Tibial nerve (tissue), 4 donors: ENCODE results near the gene FTCD. TPM values are rescaled to one million over a fixed set of nuclear protein-coding genes. Genes with fewer than 3 reads are reported as not detected.
A peak's percentile ranks its signal among the peaks of the same experiment; 100 is the strongest.

Experiments
- DNase-seq, 2 donors: peaks; one replicate each; pipeline ENCODE4 v3.0.0-alpha.2; 2019; ENCODE audit warnings: low spot score in 2 of 2
- H3K27ac ChIP-seq, 4 donors: fragments of 200-600 bp; sonication (generic) in 3 of 4; one replicate each; pipeline ENCODE4 v1.5.1; 2017 to 2019; ENCODE audit warnings: mild to moderate bottlenecking in 1 of 4
- H3K27me3 ChIP-seq, 2 donors: fragments of 200-600 bp; sonication (generic) in 1 of 2; one replicate each; pipeline versions ENCODE4 v1.5.1 to v1.6.0; 2017 to 2019
- H3K36me3 ChIP-seq, 3 donors: fragments of 200-600 bp; sonication (generic); one replicate each; pipeline ENCODE4 v1.5.1; 2018 to 2019
- H3K4me1 ChIP-seq, 4 donors: fragments of 200-600 bp; sonication (generic) in 3 of 4; one replicate each; pipeline ENCODE4 v1.5.1; 2017 to 2019
- H3K4me3 ChIP-seq, 4 donors: fragments of 200-600 bp; sonication (generic) in 3 of 4; one replicate each; pipeline ENCODE4 v1.5.1; 2017 to 2019; ENCODE audit warnings: mild to moderate bottlenecking in 1 of 4, moderate library complexity in 1 of 4
- H3K9me3 ChIP-seq, 4 donors: fragments of 200-600 bp; sonication (generic) in 3 of 4; one replicate each; pipeline ENCODE4 v1.5.1; 2017 to 2019
- EP300 ChIP-seq, 2 donors: sonication (generic); formaldehyde crosslinking; IDR thresholded peaks; one replicate each; pipeline ENCODE4 v1.6.1; 2017; ENCODE audit warnings: antibody characterized with exemption in 2 of 2, mild to moderate bottlenecking in 1 of 2
- POLR2A ChIP-seq, 2 donors: fragments of 450-650 bp; IDR thresholded peaks; one replicate each; pipeline ENCODE4 v1.6.1; 2017; ENCODE audit warnings: antibody characterized with exemption in 2 of 2, mild to moderate bottlenecking in 2 of 2, moderate library complexity in 2 of 2
- WGBS, 2 donors: methylation state at CpG; one replicate each; pipeline ENCODE4 v1.1.5; 2018; 5-methylcytosine and 5-hydroxymethylcytosine counted together
- total RNA-seq, 4 donors: library from RNA; depleted of rRNA; stranded (reverse); fragments of >200 nt; gene quantifications; one replicate each; pipeline ENCODE4 v1.1.0, GENCODE V29; 2016
- TF ChIP-seq, protein P1 (sequence below), 5 experiments: fragments of 200-600 bp in 3 of 5; fragments of 450-650 bp in 2 of 5; sonication (generic) in 3 of 5; IDR thresholded peaks; one replicate each; pipeline ENCODE4 v1.5.1; 2016 to 2019; ENCODE audit warnings: antibody characterized with exemption in 5 of 5, mild to moderate bottlenecking in 3 of 5, moderate library complexity in 2 of 5

Gene FTCD
- total RNA-seq, 4 donors from 2014 or later: 2.2 to 21.2 (median 2.5) TPM

DNA sequence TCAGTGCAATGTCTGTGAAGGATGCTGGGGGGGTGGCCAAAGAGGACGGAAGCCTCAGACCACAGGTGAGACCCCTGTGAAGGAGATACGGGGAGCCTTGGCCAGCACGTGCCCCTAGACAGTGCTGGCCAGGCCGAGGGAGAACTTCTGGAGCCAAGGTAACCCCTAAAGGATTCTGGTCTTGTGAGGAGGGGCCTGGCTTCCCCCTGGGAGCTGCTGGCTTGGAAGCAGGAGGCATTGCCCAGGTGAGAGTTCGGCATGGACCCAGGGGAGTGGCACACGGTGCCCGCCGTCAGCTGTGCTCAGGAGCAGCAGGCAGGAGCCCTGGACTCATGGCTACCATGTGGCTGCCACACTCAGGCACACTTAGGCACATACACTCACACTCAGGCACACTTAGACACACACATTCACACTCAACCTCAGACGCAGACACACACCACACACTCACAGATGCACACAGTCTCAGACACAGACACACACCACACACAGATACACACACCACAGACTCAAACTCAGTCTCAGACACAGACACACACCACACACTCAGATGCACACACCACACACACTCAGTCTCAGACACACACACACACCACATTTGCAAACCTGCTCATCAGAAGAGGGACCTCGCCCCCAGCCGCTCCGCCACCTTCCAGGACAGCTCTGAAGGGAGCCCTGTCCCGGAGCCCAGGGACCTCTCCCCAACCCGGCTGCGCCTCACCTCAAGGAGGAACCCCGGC, 58.6 kb downstream of the FTCD start:
- no peaks in the 10 kb centered on the region for H3K36me3 ChIP-seq
- peaks cover 0 to 4% of the 10 kb centered on the region in 2 donors for H3K27me3 ChIP-seq
- 82 to 89% methylated on average over 12 to 15 of the region's 16 CpGs for WGBS, 2 donors
- DNase-seq: peak in 1 of 2 donors; percentile 3
- peaks cover 0 to 48% (median 3%) of the 10 kb centered on the region in 4 donors for H3K4me1 ChIP-seq
- TF ChIP-seq EP300 (IDR thresholded peaks at IDR 0.05) (no peak), POLR2A (IDR thresholded peaks at IDR 0.05) (no peak)
- TF ChIP-seq, protein P1, sequence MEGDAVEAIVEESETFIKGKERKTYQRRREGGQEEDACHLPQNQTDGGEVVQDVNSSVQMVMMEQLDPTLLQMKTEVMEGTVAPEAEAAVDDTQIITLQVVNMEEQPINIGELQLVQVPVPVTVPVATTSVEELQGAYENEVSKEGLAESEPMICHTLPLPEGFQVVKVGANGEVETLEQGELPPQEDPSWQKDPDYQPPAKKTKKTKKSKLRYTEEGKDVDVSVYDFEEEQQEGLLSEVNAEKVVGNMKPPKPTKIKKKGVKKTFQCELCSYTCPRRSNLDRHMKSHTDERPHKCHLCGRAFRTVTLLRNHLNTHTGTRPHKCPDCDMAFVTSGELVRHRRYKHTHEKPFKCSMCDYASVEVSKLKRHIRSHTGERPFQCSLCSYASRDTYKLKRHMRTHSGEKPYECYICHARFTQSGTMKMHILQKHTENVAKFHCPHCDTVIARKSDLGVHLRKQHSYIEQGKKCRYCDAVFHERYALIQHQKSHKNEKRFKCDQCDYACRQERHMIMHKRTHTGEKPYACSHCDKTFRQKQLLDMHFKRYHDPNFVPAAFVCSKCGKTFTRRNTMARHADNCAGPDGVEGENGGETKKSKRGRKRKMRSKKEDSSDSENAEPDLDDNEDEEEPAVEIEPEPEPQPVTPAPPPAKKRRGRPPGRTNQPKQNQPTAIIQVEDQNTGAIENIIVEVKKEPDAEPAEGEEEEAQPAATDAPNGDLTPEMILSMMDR (IDR thresholded peaks at IDR 0.05): no peak
- peak overlapping the region; percentile 86 to 93 (median 92) for H3K27ac ChIP-seq
- H3K4me3 ChIP-seq: peak overlapping the region in 2 of 4 donors; percentile 52 to 78
- H3K9me3 ChIP-seq: peaks cover 0 to 4% (median 0%) of the 10 kb centered on the region in 4 donors

DNA sequence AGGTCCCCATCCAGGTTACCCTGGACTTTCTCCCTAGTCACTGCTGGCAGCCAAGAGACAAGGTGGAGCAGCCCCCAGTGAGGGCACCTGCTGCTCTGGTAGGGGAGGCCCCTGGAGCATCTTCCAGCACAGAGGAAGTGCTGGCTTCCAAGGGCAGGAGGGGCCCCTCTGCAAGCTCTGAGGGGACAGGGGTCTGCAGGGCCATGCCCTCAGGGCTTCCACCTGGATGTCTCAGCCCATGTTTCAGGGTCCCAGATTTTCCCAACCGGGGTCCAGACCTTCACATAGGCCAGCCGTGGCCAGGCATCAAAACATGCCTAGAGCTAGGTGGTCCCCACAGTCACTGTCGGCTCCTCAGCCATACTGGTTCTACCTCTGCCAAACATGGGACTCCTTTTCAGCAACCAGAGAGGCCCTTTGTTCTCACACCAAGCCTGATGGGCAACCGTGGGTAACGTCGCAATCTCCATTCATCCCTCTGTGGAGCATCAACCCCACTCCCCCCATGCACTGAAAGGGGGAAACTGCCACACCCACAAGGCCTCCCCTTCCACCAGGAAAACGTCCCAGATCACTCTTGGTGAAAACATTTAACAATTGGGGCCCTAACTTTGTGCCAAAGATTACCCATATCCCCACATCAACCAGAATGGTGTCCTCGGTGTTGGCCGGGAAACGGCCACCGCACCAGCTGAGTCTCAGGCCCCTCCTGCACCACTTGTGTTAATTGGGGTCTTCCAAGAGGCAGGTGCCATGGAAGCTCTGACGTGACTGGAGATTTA, 59.4 kb downstream of the FTCD start:
- Histone ChIP-seq H3K27ac (peak overlapping the region in 1 of 4 donors; percentile 92), H3K4me3 (no peak overlapping the region), H3K4me1 (peaks cover 0 to 52% (median 3%) of the 10 kb centered on the region in 4 donors), H3K9me3 (no peaks in the 10 kb centered on the region), H3K27me3 (peaks cover 0 to 4% of the 10 kb centered on the region in 2 donors), H3K36me3 (no peaks in the 10 kb centered on the region)
- 79 to 88% methylated on average over 12 of the region's 12 CpGs for WGBS, 2 donors
- no peak for DNase-seq
- TF ChIP-seq POLR2A (IDR thresholded peaks at IDR 0.05): no peak
- no peak for TF ChIP-seq EP300 (IDR thresholded peaks at IDR 0.05)
- TF ChIP-seq, protein P1 (IDR thresholded peaks at IDR 0.05): no peak

DNA sequence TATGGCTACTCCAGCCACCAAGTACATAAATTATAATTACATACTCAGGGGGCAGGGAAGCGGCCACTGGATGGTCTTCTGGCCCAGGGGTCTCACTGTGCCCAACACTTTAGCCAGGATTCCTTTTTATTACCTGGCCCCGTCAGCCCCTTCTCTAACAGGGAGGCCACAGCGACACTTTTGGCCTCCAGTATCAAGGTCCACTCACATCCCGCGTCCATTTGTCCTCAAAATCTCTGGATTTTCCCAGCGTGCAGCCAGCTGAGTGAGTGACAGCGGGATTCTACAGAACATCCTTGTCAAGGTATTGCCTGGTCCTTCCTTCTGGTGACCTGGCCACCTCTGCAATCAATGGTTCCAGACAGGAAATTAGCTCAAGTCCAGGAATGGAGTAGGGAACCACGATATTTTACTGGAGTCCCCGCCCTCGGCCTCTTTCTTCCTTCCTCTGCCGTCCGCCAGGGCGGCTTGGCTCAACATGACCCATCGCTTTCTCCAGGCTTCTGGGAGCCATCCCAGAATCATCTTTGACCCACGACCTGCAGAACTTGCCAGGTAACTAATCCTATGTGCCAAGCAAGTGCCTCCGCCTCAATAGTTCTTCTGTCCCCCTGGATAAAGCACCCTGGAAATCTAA, 60.2 kb downstream of the FTCD start:
- WGBS, 2 donors: 76 to 83% methylated on average over 16 of the region's 16 CpGs
- TF ChIP-seq POLR2A (IDR thresholded peaks at IDR 0.05): no peak
- TF ChIP-seq, protein P1 (IDR thresholded peaks at IDR 0.05): peak in 1 of 5 experiments; percentile 28
- Histone ChIP-seq H3K4me3 (no peak overlapping the region), H3K4me1 (peaks cover 0 to 46% (median 3%) of the 10 kb centered on the region in 4 donors), H3K36me3 (no peaks in the 10 kb centered on the region), H3K9me3 (no peaks in the 10 kb centered on the region), H3K27me3 (peaks cover 0 to 4% of the 10 kb centered on the region in 2 donors), H3K27ac (peak overlapping the region in 1 of 4 donors; percentile 43)
- DNase-seq: no peak

DNA sequence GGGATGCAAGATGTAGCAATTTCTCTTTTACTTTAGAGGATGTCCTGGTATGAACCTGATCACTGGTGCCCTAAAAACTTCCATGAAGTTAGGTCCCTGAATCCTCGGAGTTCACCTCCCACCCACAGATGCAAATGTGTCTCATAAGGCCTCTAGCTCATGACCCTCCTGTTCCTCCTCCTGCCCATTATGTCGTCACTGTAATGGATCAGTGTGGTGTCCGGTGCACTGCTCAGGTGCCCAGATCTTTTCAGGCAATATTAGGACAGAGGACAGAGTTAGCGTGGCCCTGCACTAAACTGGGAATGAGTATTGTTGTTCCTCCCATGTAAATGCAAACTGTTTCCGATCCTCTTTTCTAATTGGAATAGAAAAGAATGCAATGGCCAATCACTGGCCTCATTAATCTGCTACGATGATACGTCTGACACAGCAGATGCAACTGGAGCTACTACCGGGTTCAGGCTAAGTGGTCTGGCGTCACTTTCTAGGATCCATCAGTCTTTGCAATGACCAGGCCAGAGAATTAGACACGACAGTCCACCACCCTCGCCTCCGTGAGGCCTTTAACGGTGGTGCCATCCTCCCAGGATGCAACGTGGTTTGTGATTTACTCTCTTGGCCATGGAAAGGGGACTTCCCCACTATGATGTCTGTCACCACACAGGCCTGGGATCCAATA, 60.8 kb downstream of the FTCD start:
- DNase-seq: no peak
- Histone ChIP-seq H3K4me1 (peaks cover 0 to 40% (median 3%) of the 10 kb centered on the region in 4 donors), H3K27me3 (peaks cover 0 to 2% of the 10 kb centered on the region in 2 donors), H3K27ac (peak overlapping the region in 2 of 4 donors; percentile 17 to 43), H3K9me3 (peaks cover 0 to 4% (median 0%) of the 10 kb centered on the region in 4 donors), H3K36me3 (no peaks in the 10 kb centered on the region), H3K4me3 (no peak overlapping the region)
- TF ChIP-seq, protein P1 (IDR thresholded peaks at IDR 0.05): no peak
- no peak for TF ChIP-seq POLR2A (IDR thresholded peaks at IDR 0.05)
- no peak for TF ChIP-seq EP300 (IDR thresholded peaks at IDR 0.05)
- 73 to 85% methylated on average over 9 to 14 of the region's 14 CpGs for WGBS, 2 donors
